Upper lobe of left lung (tissue), 4 donors: ENCODE measurements around the gene PEX11G.

Experiments
- CTCF ChIP-seq, 6 experiments: fragments of 450-650 bp in 4 of 6; fragments of 200-600 bp in 2 of 6; sonication (generic) in 2 of 6; IDR thresholded peaks; one replicate each; pipeline ENCODE4 v1.5.1; 2016 to 2019; ENCODE audit warnings: antibody characterized with exemption in 6 of 6
- POLR2AphosphoS5 ChIP-seq, 2 donors: sonication (generic); formaldehyde crosslinking; IDR thresholded peaks; one replicate each; pipeline ENCODE4 v1.5.1; 2017; ENCODE audit warnings: antibody characterized with exemption in 2 of 2

GRCh38 chr19:7469669-7470285, 19.1 kb downstream of the PEX11G start:
- TF ChIP-seq CTCF (IDR thresholded peaks at IDR 0.05) = no peak
- no peak for TF ChIP-seq POLR2AphosphoS5 (IDR thresholded peaks at IDR 0.05)
